Hepatic stellate cell (primary cell): Measurements from ENCODE around the gene TEX2.
"Not testable (repeated sequence)": the region's sequence is repeated elsewhere in the genome, so short reads cannot be mapped to it uniquely, and the experiment has no call there.

ENCODE experiments used
- DNase-seq: peaks from one replicate; pipeline ENCODE4 v3.0.0; 2011; ENCODE audit warnings: low spot score

The TEX2 gene

DNA sequence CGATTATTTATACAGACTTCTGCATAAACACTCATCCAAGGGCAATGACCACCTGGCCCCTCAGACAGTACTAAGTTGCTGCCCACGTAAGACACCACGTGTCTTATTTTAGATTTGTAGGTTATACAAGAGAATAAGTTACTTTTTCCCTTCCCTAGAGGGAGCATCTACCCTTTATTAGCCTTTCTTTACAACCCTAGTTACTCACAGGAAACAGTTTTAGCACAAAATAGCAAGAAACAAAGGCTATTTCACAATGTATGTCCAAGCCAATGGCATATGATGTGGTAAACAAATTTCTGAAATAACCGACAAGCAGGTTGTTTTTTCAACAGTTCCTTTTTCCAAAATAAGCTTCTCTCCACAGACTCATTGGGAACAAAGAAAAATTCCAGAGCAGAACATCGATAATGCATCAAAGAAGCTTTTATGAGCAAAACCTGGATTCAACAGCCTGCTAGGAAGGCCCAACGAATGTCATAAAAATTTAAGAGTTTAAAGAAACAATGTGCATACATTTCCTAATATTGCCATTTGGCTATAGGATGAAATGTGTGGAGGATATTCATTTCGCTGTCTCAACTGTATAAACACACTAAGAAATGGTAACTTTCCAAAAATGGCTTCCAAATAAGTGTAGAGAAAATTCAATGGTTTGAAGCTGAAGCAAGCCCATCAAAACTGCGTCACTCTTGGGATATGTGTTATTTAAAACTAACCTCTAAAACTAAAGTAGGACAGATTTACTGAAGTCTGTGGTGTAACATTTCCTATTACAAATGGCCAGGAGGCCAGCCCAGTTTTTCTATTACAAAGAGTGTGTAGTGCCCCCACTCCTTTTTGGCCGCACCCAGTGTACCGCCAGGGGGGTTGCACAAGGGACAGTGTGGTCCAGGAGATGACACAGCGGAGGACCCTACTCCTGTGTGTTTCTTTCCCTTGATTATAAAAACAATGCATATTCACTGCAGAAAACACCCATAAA, 82.7 kb downstream of the TEX2 start:
- no peak for DNase-seq

DNA sequence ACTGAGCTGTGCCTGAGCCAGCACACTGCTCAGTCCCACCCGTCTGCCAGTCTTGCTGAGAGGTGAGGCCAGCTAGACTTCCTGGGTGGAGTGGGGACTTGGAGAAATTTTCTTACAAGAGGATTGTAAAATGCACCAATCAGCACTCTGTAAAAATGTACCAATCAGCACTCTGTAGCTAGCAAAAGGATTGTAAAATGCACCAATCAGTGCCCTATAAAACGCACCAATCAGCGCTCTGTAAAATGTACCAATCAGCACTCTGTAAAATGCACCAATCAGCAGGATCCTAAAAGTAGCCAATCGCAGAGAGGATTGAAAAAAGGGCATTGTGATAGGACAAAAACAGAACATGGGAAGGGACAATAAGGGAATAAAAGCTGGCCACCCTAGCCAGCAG, 84.0 kb downstream of the TEX2 start:
- not testable (repeated sequence) for DNase-seq

DNA sequence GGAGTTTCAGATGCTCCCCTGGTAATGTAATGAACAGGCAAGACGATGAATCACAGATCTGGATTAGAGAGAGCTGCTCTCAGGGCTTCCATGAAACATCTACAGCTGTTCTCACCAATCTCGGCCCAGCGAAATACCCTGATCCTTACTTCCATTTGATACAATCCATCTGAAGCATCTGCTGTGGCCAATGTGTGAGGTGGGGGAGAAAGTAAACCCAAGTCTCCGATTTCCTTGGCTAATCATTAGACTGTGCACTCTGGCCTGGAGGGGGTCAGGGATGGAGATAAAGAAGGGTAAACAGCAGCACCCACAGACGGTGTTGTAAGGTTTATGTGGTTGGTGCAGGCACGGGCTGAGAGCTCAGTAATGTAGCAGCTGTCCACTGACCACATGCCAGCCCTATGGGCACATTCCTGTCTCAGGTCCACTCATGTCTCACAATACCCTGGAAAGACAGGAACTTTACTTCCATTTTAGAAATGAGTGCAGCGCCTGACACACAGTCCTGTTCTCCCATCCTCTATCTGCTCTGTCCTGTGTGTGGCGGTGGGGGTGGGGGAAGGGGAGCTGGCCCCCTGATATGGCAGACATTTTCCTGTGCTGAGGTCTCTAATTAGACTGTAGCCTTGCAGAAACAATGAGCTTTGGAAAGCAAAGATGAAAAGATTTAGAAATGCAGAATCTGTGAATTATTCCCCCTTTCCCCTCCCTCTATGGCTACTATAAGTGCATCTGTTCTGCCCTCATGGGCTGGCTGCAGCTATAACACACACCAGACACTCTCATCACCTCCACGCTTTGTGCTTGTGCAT, 84.8 kb downstream of the TEX2 start:
- DNase-seq, result no peak

DNA sequence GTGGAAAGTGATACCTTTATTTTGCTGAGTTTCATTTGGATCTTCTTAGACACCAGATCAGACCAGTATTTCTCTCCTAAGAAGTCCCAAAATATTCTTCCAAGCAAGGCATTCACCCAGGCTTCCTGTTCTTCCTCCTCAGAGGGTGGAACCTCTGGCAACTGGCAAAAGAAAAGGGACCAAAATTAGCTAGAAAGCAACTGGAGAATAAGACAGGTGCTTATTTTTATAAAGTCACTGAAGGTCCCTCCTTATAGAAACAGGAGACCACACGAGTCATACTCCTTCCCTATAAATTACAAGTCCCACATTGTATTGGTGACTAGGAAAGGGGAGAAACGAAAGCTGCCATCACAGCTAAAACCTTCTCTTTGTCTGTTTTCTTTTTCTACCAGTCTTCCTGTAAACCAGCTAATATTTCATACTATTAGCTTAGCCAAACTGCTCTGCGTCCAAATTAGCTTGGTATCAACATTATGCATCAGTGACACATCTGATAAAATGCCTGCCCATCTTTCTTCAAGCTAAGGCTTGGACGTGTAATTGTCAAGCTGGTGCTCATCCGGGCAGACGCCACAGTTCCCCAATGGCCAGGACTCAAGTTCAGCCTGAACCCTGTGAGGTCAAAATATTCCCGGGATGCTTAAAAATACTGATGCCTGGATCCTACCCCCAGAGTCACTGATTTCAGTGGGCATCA, 85.6 kb downstream of the TEX2 start:
- DNase-seq, result no peak

DNA sequence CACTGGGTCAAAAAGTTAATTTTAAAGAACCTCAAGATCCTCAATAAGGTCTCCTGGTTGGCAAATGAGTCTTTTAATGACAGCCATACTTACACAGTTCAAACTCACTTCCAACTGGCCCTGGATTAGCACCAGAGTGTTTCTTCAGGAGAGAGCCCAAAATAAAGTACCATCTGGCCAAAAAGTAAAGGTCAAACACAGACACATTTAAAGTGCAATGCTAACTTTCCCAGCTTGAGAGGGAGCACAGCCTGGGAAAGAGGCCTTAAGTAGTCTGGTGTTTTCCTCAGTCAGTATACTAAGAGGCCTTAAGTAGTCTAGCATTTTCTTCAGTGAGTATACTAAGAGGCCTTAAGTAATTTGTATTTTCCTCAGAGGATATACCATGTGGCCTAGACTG, 86.5 kb downstream of the TEX2 start:
- no peak for DNase-seq

DNA sequence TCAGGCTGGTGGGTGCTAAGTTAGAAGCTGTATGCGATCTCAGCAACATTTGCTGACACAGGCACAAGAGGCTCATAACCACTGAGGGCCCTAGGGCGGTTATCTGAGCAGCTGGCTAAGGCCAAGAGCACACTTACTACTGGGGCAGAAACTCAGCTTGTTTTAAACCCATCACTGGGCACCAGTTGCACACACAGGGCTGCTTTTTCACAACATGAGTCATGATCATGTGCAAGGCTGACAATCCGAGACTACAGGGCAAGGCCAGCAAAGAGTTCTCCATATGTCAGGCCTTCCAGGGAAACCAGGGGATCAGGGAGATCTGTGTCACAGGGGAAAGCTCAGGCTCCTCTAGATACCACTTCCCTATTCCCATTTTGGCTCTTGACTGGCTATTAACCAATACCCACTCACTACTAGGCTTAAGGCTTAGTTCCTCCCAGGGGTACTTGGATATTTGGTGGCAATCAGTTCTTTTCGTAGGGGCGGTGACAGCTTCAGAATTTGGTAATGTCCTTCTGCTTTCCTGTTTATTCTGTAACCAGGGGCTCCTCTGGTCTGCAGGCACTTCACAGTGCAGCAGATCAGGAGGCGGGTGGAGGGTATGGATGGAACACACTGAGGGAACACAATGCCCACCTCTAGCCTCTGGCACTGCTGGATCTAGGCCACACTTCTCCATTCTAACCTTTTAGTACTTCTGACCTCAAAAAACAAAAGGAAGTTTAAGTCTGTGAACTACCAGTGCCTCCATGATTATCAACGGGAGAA, 88.2 kb downstream of the TEX2 start:
- DNase-seq, result no peak

DNA sequence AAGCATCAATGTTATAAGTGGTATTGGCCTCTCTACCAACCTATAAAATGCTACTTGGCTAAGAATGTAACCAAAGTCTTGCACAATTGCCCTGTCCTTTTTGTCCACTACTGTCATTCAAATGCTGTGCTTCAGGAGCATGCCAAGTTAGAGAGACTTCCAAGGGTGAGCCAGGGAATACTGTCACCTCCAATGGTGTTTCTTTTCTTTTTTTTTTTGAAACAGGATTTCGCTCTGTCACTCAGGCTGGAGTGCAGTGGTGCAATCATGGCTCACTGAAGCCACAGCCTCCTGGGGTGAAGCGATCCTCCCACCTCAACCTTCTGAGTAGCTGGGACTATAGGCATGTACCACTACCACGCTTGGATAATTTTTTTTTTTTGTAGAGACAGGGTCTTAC, 89.4 kb downstream of the TEX2 start:
- no peak for DNase-seq

DNA sequence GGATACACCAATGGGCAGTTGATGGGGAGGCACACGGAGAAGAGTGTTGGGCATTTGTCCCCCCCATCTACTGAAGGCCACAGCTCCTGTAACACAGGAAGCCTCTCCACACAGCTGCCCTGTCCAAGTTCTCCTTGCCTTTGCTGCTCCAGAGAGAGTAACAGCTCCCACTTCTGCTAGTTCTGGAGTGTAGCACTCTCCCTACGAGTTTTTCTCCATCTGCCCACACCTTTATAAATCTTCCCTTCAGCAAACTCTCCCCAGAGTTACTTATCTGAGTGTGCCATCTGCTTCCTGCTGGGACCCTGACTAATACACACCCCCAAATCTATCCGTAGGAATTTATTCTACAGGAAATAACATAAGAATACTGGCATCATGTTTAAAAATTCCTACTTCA, 90.5 kb downstream of the TEX2 start:
- DNase-seq, result no peak

DNA sequence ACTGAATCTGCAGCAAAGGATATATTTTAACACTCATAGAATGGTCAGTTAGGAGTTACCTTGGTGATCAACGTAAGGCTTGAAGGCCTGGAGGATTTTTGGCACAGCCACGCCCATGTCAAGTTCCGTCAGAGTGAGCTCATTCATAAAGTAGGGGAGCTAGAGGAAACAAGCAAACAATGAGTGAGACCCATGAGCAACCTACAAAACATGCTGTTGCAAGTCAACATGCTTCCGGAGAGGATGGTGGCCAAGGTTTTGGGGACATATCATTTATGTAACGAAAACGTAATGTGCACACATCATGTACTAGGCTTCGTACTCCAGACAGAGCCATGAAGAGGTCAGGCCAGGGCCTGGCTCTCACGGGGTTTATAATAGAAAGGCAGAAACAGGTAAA, 92.0 kb downstream of the TEX2 start:
- no peak for DNase-seq

DNA sequence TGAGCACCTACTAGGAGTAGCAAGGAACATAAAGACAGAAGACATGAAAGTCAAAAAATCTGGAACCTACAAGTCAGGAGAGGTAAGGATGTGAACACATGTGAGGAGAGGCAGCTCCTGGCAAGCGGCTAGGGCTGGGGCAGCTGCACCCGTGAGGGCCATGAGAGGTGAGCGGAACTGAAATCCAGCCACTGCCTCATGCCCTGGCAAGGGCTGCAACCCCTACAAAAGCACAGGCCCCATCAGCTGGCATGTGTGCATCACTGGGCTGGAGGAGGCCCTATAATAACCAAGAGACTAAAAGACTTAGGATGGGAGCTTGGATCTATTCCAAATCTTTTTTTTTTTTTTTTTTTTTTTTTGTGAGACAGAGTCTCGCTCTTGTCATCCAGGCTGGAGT, 92.8 kb downstream of the TEX2 start:
- DNase-seq, result no peak

DNA sequence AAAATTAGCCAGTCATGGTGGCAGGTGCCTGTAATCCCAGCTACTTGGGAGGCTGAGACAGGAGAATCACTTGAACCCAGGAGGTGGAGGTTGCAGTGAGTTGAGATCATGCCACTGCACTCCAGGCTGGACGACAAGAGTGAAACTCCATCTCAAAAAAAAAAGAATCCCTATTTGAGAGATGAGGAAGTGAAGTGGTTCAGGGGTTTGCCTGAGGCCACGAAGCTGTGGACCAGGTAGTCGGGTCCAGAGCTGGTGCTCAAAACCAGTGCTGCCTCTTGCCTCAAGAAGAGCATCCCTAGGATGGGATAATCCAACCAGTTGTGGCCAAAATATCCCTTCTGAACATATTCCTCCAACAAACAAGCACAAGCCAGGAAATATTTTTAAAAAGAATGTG, 95.4 kb downstream of the TEX2 start:
- not testable (repeated sequence) for DNase-seq

DNA sequence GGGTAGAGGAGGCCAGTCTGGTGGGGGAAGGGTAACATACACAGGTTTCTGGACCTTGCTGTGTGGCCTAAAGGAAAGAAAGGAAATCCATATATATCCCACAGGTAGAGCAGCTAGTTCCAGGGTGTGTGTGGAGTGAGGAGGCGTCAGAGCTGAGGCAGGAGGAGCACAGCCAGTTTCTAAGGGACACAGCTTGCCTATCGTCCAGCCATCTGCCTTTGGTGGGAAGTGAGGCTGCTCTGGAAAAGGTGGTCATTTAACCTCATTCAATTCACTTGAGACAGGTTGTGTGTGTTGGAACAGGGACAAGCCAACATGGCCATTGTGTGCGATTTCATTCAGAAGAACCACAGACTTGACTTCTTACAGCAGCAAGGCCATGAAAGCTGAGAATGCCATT, 96.2 kb downstream of the TEX2 start:
- DNase-seq, result no peak

DNA sequence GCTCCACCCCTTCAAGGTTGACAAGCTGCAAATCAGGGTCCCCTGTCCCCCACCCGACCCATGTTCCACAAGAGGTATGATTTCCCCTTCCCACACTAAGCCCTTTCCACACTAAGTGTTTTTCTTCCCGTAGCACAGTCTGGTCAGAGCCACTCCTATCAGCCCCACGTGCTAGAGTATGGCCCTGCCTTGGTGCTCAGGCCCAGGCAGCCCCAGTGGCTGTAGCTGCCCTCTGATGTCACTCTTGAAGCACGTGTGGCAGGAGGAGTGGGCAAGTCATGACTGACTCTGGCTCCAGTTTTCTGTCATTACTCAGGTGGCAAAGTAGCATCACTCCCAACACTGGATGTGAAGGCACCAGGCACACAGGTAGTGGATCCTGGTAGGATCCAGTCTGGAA, 97.7 kb downstream of the TEX2 start:
- DNase-seq, result no peak

DNA sequence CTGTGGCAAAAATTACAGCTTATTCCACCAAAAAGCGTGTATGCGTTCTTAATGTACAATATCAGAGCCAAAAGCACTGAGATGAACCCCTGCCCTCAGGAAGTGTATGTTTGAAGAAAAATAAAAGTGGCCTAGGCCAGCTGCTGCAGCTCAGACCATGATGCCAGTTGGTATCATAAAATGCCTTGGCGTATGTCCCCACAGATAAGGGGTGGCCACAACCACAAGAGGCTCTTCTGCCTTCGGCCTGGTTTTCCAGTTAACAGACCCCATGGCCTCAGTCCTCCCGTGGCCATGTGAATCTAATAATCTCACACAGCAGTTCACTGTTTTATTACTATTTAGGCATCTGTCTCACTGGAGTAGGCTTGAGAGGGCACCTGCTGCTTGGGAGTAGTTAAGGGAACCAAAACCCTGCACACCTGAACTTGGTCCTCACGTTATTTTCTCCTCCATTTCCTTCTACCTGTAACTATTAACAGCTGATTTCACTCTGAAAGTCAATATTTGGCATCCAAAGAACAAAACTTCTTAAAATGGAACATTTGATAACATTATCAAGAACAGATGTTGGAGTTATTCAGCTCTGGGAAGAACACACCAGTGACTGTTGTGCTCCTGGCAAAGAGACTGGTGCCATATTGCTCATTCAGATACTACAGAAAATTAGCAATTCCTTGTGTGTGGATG, 98.3 kb downstream of the TEX2 start:
- DNase-seq, result no peak

DNA sequence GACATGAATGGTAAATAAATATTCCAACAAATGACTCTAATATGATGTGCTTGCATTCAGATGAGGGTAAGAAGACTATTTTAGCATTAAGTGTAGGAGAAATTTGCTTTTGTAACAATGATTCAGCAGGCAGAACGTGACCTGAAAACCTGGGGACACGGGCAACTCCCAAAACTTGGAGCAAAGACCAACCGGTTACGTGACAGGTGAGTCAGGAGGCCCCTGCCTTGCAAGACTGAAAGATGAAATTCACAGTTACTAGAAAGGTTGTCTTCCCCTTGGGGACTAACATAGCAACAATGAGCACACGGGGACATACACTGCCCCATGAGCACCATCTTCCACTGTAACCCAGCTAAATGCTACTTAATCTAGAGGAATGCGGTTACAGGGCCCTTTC, 99.6 kb downstream of the TEX2 start:
- DNase-seq, result no peak

DNA sequence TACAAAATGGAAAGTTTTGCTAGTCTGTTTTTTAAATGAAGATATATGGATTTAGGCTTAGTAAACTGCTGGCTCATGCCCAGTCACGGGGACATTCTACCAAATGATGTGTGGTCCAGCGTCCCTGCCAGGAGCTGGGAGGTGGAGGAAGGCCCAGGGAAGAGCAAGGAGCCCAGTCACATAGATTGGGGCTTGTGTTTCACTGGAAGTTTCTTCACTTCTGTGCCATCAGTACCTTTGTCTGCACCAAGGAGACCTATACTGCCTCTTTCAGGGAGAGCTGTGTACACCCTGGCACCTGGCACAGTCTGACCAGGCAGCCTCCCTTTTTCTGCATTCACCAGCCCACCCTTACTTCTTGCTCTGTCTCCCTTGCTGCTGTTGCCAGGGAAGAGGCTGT, 100.5 kb downstream of the TEX2 start:
- no peak for DNase-seq

DNA sequence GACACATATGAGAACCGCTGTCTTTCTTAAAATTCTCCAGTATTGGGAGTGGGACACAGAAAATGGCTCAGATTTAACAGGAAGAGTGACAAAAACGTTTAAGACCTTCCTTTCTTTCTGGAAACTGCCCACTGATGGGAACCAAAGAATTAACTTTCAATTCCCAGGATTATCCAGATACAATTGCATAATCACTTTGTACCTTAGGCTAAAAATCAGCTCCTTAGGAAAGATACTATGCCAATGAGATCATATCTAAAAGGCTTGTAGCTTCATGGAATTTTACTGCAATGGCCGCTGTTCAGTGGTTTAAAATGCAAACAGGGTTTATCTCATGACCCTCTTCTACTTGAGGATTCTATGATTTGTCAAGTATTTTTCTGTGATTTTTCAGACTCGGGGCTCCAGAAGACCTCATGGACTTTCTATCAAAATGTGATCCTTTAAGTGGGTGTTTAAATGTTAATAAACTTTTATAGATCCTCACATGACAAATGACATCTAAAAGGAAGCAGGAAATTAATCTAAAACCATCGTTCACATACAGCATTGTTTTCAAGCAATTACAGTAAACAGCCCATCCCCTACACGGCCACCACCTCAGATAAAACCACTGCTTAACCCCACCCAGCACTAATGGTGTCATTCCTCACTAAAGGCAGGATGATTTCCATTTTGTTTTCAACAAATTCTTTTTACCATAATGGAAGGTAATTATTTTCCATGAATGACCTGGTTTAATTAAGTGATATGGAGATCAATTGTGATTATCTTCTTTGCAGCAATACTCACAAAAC, 101.5 kb downstream of the TEX2 start:
- no peak for DNase-seq

DNA sequence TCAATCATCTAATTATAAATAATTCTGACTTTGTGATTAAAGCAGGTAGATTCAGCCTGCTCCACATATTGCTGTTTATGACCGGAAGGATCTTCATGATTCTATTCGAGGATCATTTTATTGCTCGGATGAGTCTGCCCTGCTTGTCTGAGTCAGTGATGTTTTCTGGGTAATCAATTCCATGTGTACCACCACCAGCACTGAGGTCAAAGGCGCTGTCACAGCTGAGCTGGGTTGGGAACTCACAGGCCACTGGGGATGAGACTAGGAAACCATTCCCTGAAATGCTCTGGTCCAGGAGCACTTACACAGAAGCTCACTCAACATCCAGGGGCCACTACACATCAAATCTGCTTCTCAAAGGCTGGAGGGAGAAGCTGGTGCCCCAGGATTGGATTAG, 102.7 kb downstream of the TEX2 start:
- no peak for DNase-seq

DNA sequence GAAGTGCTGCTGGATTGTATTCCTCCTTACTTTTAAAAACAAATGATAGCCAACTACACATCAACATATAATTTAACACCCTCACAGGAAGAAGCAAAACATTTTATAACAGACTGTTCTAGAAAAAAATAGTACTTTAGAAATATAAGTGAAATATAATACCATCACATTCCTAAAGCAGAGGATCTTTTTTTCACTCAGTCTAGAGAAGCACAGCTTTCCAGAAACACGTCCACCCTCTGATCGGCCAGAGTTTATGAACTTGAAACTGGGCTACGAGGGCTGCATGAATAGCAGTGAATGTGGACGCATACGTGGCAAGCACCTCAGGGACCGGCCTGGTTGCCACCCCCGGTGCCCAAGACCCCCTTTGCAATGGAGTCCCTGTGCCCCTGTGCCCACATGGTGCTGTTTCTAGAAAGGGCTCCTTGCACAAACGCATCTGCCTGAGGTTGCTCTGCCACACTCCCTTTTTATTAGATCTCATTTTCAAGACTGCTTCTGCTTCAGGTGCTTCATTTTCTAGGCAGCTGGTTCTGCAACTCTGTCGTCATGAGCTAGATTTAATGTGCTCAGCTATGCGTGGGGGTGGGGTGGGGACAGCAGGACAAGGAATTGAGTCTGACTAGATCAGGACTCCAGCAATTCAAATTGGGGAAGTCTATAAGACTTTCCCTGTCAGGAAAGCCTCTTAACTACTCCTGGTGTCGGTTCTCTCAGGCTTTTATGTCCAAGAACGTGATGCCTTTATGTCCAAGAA, 104.0 kb downstream of the TEX2 start:
- no peak for DNase-seq

DNA sequence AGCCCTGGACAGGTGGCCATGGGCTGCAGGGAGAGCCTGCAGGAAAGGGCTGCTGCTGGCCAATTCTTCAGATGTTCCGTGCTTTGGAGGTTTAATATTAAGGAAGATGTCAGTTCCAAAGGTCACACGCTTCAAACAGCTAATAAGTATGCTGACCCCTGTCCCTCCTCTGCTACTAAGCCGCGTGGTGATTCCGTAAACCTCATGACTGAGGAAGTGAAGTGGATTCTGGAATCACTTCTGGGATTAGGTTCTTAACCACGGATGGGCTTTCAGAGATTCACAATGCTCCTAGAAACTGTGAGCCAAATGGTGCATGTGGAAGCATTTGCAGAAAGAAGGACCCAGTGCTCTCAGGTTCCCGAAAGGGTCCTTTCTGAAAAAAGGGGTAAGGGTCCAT, 104.7 kb downstream of the TEX2 start:
- no peak for DNase-seq
